Neural cell (in vitro differentiated cells): ENCODE data around the gene PSMA7. TPM values are rescaled to one million over a fixed set of nuclear protein-coding genes. Genes with fewer than 3 reads are reported as not detected.
A peak's percentile ranks its signal among the peaks of the same experiment; 100 is the strongest.

ENCODE experiments used
- H2AFZ ChIP-seq: fragments of 200-600, 300-800 bp; sonication (generic), shearing (Covaris generic); 2 replicates; pipeline ENCODE4 v1.6.0; 2014; ENCODE audit warnings: low read depth, mild to moderate bottlenecking, antibody characterized with exemption, low read length, moderate library complexity
- H3F3A ChIP-seq: fragments of 200-600 bp; shearing (Covaris generic); 2 replicates; pipeline ENCODE4 v1.6.1; 2016; ENCODE audit warnings: mild to moderate bottlenecking, moderate library complexity, mixed read lengths, antibody characterized with exemption, low read length; ENCODE audit not compliant: insufficient read depth, poor library complexity, severe bottlenecking
- H3K27ac ChIP-seq: fragments of 200-600, 300-800 bp; sonication (generic), shearing (Covaris generic); 2 replicates; pipeline ENCODE4 v1.5.1; 2014; ENCODE audit warnings: mild to moderate bottlenecking, low read length, moderate library complexity
- H3K27me3 ChIP-seq: fragments of 300-800, 200-600 bp; sonication (generic), shearing (Covaris generic); 2 replicates; pipeline ENCODE4 v1.6.0; 2014; ENCODE audit warnings: mild to moderate bottlenecking, low read depth, low read length, moderate library complexity; ENCODE audit not compliant: insufficient read depth
- H3K36me3 ChIP-seq: fragments of 300-800, 200-600 bp; sonication (generic), shearing (Covaris generic); 2 replicates; pipeline ENCODE4 v1.5.1; 2014; ENCODE audit warnings: mild to moderate bottlenecking, antibody characterized with exemption, low read length, moderate library complexity; ENCODE audit not compliant: insufficient read depth
- H3K4me2 ChIP-seq: fragments of 300-800, 200-600 bp; sonication (generic), shearing (Covaris generic); 2 replicates; pipeline ENCODE4 v1.6.0; 2014; ENCODE audit warnings: mild to moderate bottlenecking, low read length
- H3K4me3 ChIP-seq: fragments of 300-800, 200-600 bp; sonication (generic), shearing (Covaris generic); 2 replicates; pipeline ENCODE4 v1.5.1; 2014; ENCODE audit warnings: mild to moderate bottlenecking, low read length, moderate library complexity
- H3K79me2 ChIP-seq: fragments of 200-600 bp; shearing (Covaris generic); replicated peaks from 2 replicates; pipeline ENCODE4 v1.6.0; 2014; ENCODE audit warnings: mild to moderate bottlenecking, low read length, moderate library complexity; ENCODE audit not compliant: insufficient read depth
- H3K9ac ChIP-seq: fragments of 300-800, 200-600 bp; sonication (generic), shearing (Covaris generic); 2 replicates; pipeline ENCODE4 v1.6.1; 2016; ENCODE audit warnings: mild to moderate bottlenecking, low read length, mixed read lengths
- H3K9me2 ChIP-seq: fragments of 200-600 bp; shearing (Covaris generic); 2 replicates; pipeline ENCODE4 v1.6.1; 2016; ENCODE audit warnings: mild to moderate bottlenecking, low read length, mixed read lengths; ENCODE audit not compliant: insufficient read depth
- H3K9me3 ChIP-seq: fragments of 200-600, 300-800 bp; sonication (generic), shearing (Covaris generic); 2 replicates; pipeline ENCODE4 v1.6.1; 2016; ENCODE audit warnings: mild to moderate bottlenecking, mixed run types, low read length, moderate library complexity, mixed read lengths
- H4K20me1 ChIP-seq: fragments of 200-600 bp; shearing (Covaris generic); 2 replicates; pipeline ENCODE4 v1.6.1; 2016; ENCODE audit warnings: mild to moderate bottlenecking, mixed run types; ENCODE audit not compliant: insufficient read depth
- CTCF ChIP-seq: fragments of 450-650 bp; IDR thresholded peaks from 2 replicates; pipeline ENCODE4 v1.5.1; 2014; ENCODE audit warnings: antibody characterized with exemption, mild to moderate bottlenecking, moderate library complexity; ENCODE audit not compliant: poor library complexity, severe bottlenecking
- EP300 ChIP-seq: fragments of 450-650 bp; conservative IDR thresholded peaks from 2 replicates; pipeline ENCODE4 v1.6.1; 2014; ENCODE audit warnings: antibody characterized with exemption, mild to moderate bottlenecking, moderate library complexity; ENCODE audit not compliant: poor library complexity, severe bottlenecking
- EZH2 ChIP-seq: fragments of 200-600, 300-800 bp; shearing (Covaris generic), sonication (generic); IDR thresholded peaks from 2 replicates; pipeline ENCODE4 v1.6.1; 2014; ENCODE audit warnings: antibody characterized with exemption, low read length, borderline replicate concordance, mild to moderate bottlenecking; ENCODE audit not compliant: insufficient read depth, poor library complexity, severe bottlenecking
- MXI1 ChIP-seq: fragments of 450-650 bp; conservative IDR thresholded peaks from 2 replicates; pipeline ENCODE4 v1.6.1; 2014; ENCODE audit warnings: antibody characterized with exemption, mild to moderate bottlenecking; ENCODE audit not compliant: poor library complexity, severe bottlenecking
- POLR2AphosphoS5 ChIP-seq: IDR thresholded peaks from 2 replicates; pipeline ENCODE4 v1.6.1; 2012
- RAD21 ChIP-seq: fragments of 450-650 bp; conservative IDR thresholded peaks from 2 replicates; pipeline ENCODE4 v1.6.1; 2014; ENCODE audit warnings: antibody characterized with exemption, mild to moderate bottlenecking, moderate library complexity
- REST ChIP-seq: IDR thresholded peaks from 2 replicates; pipeline ENCODE4 v1.6.1; 2012; ENCODE audit warnings: borderline replicate concordance
- SMC3 ChIP-seq: fragments of 450-650 bp; conservative IDR thresholded peaks from 2 replicates; pipeline ENCODE4 v1.6.1; 2014; ENCODE audit warnings: antibody characterized with exemption, mild to moderate bottlenecking, moderate library complexity; ENCODE audit not compliant: poor library complexity
- TAF1 ChIP-seq: IDR thresholded peaks from 2 replicates; pipeline ENCODE4 v1.6.1; 2012; ENCODE audit warnings: low read depth
- polyA plus RNA-seq: library from polyadenylated mRNA; depleted of rRNA; stranded (reverse); fragments of >200 nt; gene quantifications from 2 replicates; pipeline ENCODE4 v1.2.3, GENCODE V29; 2014

The PSMA7 gene
- polyA plus RNA-seq, 1 donor from 2014 or later: 874 TPM

DNA sequence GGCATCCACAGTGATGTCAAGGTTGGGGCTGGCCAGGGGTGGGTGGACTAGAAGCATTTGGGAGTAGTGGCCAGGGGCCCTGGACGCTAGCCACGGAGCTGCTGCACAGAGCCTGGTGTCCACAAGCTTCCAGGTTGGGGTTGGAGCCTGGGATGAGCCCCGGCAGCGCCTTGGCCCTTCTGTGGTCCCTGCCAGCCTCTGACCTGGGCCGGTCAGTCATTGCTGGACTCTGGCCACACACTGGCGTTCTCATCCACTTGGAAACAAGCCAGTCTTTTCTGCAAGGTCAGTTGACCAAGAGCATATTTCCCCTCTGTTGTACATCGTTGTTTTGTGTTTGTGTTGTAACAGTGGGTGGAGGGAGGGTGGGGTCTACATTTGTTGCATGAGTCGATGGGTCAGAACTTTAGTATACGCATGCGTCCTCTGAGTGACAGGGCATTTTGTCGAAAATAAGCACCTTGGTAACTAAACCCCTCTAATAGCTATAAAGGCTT, 8.4 kb downstream of the PSMA7 start:
- H3K36me3 ChIP-seq: peaks cover 5% of the 10 kb centered on the region
- H3K27ac ChIP-seq: no peak overlapping the region
- H3K4me3 ChIP-seq: no peak overlapping the region
- H2AFZ ChIP-seq: no peak overlapping the region
- peaks cover 10% of the 10 kb centered on the region for H3K79me2 ChIP-seq
- H3K9me2 ChIP-seq: no peaks in the 10 kb centered on the region
- H4K20me1 ChIP-seq: peaks cover 31% of the 10 kb centered on the region
- no peak for TF ChIP-seq EP300
- TF ChIP-seq MXI1: no peak
- no peak for TF ChIP-seq SMC3
- no peaks in the 10 kb centered on the region for H3F3A ChIP-seq
- H3K9ac ChIP-seq: no peak overlapping the region
- H3K4me2 ChIP-seq: no peak overlapping the region
- H3K27me3 ChIP-seq: no peaks in the 10 kb centered on the region
- H3K9me3 ChIP-seq: no peaks in the 10 kb centered on the region

- H3K4me3 ChIP-seq: no peak overlapping the region
- H3K9me2 ChIP-seq: no peaks in the 10 kb centered on the region
- H4K20me1 ChIP-seq: peaks cover 24% of the 10 kb centered on the region
- H3K27me3 ChIP-seq: no peaks in the 10 kb centered on the region
- H3K9ac ChIP-seq: no peak overlapping the region
- H3K4me2 ChIP-seq: no peak overlapping the region
- no peaks in the 10 kb centered on the region for H3K9me3 ChIP-seq
- no peaks in the 10 kb centered on the region for H3K36me3 ChIP-seq
- no peaks in the 10 kb centered on the region for H3F3A ChIP-seq
- H3K79me2 ChIP-seq: peaks cover 1% of the 10 kb centered on the region
- TF ChIP-seq SMC3 (no peak), CTCF (no peak), TAF1 (no peak), REST (no peak), POLR2AphosphoS5 (peak; percentile 22)
- no peak overlapping the region for H2AFZ ChIP-seq
- no peak overlapping the region for H3K27ac ChIP-seq
These were observed 9.3 kb downstream of the PSMA7 start for GRCh38 chr20:62133864-62134263.

DNA sequence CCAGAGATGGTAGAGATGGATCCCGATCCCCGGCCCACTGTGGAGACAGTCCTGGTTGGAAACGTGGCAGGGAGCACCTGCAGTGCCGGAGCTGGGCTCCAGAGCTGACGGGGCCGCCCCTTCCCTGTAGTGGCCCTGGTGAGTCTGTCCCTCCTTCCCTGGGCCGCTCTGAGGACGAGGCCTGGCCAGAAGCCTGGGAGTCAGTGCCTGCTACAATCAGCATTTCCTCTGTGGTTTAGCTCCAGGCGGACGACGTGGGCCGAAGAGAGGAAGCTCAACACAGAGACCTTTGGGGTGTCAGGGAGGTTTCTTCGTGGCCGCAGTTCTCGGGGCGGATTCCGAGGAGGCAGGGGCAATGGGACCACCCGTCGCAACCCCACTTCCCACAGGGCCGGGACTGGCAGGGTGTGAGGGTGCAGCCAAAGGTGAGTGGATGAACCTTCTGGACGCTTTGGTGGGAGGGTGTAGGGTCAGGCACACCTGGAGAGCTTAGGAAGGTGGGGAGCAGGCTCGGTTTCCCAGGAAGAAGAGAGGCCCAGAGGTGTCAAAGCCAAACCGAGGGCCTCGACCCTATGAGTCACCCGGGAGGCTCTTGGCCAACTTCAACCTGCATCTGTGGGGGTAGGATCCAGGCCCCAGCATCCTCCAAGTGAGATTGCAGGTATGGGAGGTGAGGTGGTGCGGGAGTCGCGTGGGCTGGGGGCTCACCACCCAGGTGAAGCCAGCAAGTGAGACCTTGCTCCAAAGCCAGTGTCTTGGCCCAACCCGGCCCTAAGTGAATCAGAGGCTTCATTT, 9.9 kb downstream of the PSMA7 start:
- H4K20me1 ChIP-seq: peaks cover 22% of the 10 kb centered on the region
- no peak overlapping the region for H3K27ac ChIP-seq
- TF ChIP-seq POLR2AphosphoS5: no peak
- TF ChIP-seq CTCF: no peak
- no peak for TF ChIP-seq EP300
- no peak for TF ChIP-seq SMC3
- TF ChIP-seq REST: no peak
- no peak for TF ChIP-seq TAF1
- TF ChIP-seq MXI1: no peak
- TF ChIP-seq EZH2: no peak
- TF ChIP-seq RAD21: no peak
- H3K9ac ChIP-seq: no peak overlapping the region
- H3K9me3 ChIP-seq: no peaks in the 10 kb centered on the region
- H3K79me2 ChIP-seq: no peaks in the 10 kb centered on the region
- no peaks in the 10 kb centered on the region for H3F3A ChIP-seq
- H3K4me2 ChIP-seq: no peak overlapping the region
- H3K9me2 ChIP-seq: no peaks in the 10 kb centered on the region
- no peaks in the 10 kb centered on the region for H3K36me3 ChIP-seq
- H3K4me3 ChIP-seq: no peak overlapping the region
- no peaks in the 10 kb centered on the region for H3K27me3 ChIP-seq
- H2AFZ ChIP-seq: no peak overlapping the region
